Left ventricle myocardium inferior (tissue), 1 donor: ENCODE data around the gene TMEM95. TPM values are rescaled to one million over a fixed set of nuclear protein-coding genes. Genes with fewer than 3 reads are reported as not detected.

Experiments used
- DNase-seq: peaks from one replicate; pipeline ENCODE4 v3.0.0-alpha.2; 2020
- H3K27ac ChIP-seq: fragments of 200-600 bp; replicated peaks from 2 replicates; pipeline ENCODE4 v1.8.0; 2021
- H3K27me3 ChIP-seq: fragments of 200-600 bp; 2 replicates; pipeline ENCODE4 v1.8.0; 2021; ENCODE audit warnings: low read depth
- H3K36me3 ChIP-seq: fragments of 200-600 bp; 2 replicates; pipeline ENCODE4 v1.8.0; 2021
- H3K4me1 ChIP-seq: fragments of 200-600 bp; 2 replicates; pipeline ENCODE4 v1.8.0; 2021
- H3K4me3 ChIP-seq: fragments of 200-600 bp; 2 replicates; pipeline ENCODE4 v1.8.0; 2021; ENCODE audit warnings: mild to moderate bottlenecking, moderate library complexity
- H3K9me3 ChIP-seq: fragments of 200-600 bp; replicated peaks from 2 replicates; pipeline ENCODE4 v1.8.0; 2021
- intact Hi-C: fragments of 100-400 bp; cut with micrococcal nuclease; formaldehyde crosslinking; loops from one replicate; pipeline ENCODE4 v1.11.0; 2022
- total RNA-seq: library from RNA; stranded (reverse); fragmentation: NEBNext Ultra II Directional; extraction: Animal tissue kit (Norgen Biotek cat#: 25700); gene quantifications from one replicate; pipeline ENCODE4 v1.2.1, GENCODE V29; 2021
- TF ChIP-seq, protein P1 (sequence below): fragments of 200-600 bp; IDR thresholded peaks from 2 replicates; pipeline ENCODE4 v1.8.0; 2021; ENCODE audit warnings: antibody characterized with exemption, mild to moderate bottlenecking, borderline replicate concordance
- donor health status: DM: no; HTN: yes; CAD: no; lungs with severe emphysema.

TMEM95 gene
- total RNA-seq, 1 donor from 2014 or later = not detected

DNA sequence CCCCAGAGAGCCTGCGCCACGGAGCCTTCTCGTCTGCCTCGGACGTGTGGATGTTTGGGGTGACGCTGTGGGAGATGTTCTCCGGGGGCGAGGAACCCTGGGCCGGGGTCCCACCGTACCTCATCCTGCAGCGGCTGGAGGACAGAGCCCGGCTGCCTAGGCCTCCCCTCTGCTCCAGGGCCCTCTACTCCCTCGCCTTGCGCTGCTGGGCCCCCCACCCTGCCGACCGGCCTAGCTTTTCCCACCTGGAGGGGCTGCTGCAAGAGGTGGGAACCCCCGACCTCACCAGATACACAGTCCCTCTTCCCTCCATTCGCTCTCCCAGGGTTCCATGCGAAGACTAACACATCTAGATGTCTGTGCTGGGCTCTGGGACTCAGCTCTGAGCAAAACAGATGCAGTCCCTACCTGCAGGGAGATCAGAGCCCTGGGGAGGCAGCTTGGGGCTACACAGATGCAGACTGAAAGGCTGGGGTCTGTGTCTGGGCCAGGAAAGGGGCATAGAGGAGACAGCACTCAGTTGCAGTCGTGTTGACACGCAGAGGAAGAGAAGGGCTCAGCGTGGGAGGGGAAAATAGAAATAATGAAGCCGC lies 29.6 kb downstream of the TMEM95 start:
- Histone ChIP-seq H3K4me3 (peak overlapping the region; percentile 64), H3K27ac (no peak overlapping the region), H3K9me3 (no peaks in the 10 kb centered on the region), H3K27me3 (peaks cover 18% of the 10 kb centered on the region), H3K36me3 (peaks cover 17% of the 10 kb centered on the region), H3K4me1 (peaks cover 35% of the 10 kb centered on the region)
- no peak for DNase-seq
- intact Hi-C loops = no loop called here
- TF ChIP-seq, protein P1, sequence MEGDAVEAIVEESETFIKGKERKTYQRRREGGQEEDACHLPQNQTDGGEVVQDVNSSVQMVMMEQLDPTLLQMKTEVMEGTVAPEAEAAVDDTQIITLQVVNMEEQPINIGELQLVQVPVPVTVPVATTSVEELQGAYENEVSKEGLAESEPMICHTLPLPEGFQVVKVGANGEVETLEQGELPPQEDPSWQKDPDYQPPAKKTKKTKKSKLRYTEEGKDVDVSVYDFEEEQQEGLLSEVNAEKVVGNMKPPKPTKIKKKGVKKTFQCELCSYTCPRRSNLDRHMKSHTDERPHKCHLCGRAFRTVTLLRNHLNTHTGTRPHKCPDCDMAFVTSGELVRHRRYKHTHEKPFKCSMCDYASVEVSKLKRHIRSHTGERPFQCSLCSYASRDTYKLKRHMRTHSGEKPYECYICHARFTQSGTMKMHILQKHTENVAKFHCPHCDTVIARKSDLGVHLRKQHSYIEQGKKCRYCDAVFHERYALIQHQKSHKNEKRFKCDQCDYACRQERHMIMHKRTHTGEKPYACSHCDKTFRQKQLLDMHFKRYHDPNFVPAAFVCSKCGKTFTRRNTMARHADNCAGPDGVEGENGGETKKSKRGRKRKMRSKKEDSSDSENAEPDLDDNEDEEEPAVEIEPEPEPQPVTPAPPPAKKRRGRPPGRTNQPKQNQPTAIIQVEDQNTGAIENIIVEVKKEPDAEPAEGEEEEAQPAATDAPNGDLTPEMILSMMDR = no peak

DNA sequence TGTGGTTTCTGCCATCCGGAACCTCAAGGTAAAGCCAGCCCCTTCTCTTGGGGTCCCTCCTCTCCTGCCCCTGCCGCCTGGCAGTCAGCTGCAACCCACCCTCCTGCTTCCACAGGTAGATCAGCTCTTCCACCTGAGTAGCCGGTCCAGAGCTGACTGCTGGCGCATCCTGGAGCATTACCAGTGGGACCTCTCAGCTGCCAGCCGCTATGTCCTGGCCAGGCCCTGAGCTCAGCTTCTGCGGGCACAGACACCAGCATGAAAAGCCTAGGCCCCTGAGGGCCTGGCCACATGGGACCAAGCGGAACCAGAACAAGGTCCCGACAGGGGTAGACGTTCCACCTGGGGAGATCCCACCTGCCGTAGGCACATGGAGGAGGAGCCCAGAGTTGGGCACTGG lies 33.9 kb downstream of the TMEM95 start:
- no peak for DNase-seq
- Histone ChIP-seq H3K4me3 (no peak overlapping the region), H3K9me3 (no peaks in the 10 kb centered on the region), H3K27ac (no peak overlapping the region), H3K4me1 (peaks cover 34% of the 10 kb centered on the region), H3K36me3 (peaks cover 42% of the 10 kb centered on the region), H3K27me3 (no peaks in the 10 kb centered on the region)
- TF ChIP-seq, protein P1 = no peak
- intact Hi-C loops = no loop called here

DNA sequence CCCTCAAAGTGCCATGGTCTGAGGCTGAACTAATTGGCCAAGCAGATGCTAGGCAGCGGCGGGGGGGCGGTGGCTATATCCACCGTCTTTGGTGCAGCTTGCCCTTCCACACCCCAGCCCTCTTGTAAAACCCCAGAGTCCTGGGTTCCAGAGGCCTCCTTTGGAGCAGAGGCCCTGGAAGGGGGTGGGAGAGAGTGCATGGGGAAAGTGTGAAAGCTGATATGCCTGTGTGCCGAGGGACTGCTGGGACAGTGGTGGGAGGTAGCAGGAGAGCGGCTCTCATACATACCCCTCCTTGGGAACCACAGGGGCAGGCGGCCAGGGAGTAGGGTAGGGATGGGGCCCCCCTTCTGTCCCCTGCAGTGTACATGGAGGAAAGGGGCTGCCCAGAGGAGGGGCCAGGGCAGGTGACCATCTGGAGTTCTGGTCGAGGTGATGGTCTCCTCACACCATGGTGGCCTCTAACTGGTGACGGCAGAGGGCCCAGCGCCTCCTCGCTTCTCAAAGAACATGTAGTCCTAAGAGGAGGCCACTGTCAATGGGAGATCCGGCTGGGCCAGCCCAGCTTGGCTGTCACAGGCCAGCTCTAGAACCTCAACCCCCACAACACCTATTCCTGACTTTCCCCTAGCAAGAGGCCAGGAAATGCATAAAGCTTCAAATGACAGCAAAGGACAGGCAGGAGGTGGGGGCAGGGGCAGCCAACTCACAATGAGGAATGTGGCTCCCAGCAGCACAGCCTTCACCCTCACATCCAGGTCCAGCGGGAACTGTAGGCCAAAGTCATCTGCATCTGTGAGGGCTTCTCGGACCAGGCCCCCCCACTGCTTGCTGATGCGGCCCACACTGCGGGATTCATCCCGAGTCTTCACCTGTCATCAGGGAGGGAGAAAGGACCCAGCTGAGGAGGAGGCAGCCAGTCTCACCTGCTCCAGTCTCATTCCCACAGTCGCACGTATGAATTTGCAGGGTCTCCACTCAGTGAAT lies 35.3 kb downstream of the TMEM95 start:
- peaks cover 41% of the 10 kb centered on the region for H3K4me1 ChIP-seq
- no peak overlapping the region for H3K27ac ChIP-seq
- TF ChIP-seq, protein P1 = no peak
- no peaks in the 10 kb centered on the region for H3K27me3 ChIP-seq
- H3K4me3 ChIP-seq = no peak overlapping the region
- no peak for DNase-seq
- intact Hi-C loops = no loop called here
- no peaks in the 10 kb centered on the region for H3K9me3 ChIP-seq
- H3K36me3 ChIP-seq = peaks cover 42% of the 10 kb centered on the region

DNA sequence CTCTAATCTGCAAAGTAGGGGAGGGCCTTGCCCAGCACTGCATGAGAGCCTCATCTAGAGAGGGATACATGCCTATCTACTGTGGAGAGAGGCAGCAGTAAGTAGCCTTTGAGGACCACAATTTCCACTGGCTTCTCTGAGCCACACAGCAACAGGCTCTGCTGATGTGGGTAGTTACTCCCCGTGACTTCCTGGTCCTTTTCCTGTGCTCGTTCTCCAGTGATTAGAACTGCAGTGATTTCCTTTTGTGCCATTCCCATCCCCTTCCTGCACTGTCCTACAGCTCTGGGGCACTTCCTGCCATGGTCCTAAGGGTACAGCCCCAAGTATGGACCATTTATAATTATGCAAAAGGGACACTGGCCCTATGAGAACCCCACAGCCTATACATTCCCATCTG lies 36.4 kb downstream of the TMEM95 start:
- H3K9me3 ChIP-seq = no peaks in the 10 kb centered on the region
- H3K27me3 ChIP-seq = no peaks in the 10 kb centered on the region
- H3K27ac ChIP-seq = peak overlapping the region; percentile 44
- peaks cover 43% of the 10 kb centered on the region for H3K4me1 ChIP-seq
- TF ChIP-seq, protein P1 = no peak
- H3K4me3 ChIP-seq = no peak overlapping the region
- intact Hi-C loops = no loop called here
- H3K36me3 ChIP-seq = peaks cover 42% of the 10 kb centered on the region
- no peak for DNase-seq

DNA sequence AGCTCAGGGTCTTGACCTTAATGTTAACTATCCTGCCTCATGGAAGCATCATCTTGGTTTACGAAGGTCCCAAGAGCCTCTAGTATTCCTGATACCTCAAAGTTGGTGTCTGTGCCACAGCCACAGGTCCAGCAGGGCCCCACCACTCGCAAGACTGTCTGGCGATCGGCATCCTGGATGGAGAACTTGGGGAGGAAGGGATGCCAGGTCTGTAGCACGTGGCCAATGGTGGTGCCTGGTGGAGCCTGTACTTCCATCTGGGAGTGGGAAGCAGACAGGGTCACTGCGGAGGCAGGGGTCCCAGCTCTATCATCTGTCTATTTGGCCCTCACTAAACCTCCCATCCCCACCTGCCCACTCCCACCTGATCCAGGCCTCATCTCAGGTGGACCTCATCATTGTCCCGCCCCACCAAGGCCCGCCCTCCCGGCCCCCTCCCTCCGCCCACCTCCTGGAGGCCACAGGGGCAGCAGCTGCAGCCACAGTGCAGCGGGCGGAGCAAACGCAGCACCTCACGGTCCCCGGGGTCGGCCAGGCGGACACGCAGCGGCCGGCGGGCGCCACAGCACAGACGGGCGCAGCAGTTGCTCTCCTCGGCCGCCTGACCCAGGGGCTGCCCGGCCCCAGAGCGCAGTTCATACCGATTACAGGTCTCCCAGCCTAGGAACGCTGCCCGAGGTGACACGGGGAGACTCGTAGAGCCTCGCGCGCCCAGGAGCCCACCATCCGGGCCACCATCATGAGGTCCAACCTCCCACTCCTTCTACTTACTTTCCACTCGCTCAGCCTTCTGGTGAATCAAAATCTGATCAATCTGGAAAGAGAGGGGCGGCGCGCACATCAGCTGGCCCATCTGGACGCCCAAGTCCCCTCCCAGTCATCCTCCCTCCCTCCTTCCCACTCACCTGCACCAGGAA lies 38.0 kb downstream of the TMEM95 start:
- DNase-seq = no peak
- H3K9me3 ChIP-seq = no peaks in the 10 kb centered on the region
- no peaks in the 10 kb centered on the region for H3K27me3 ChIP-seq
- H3K36me3 ChIP-seq = peaks cover 42% of the 10 kb centered on the region
- TF ChIP-seq, protein P1 = no peak
- peak overlapping the region; percentile 96 for H3K27ac ChIP-seq
- intact Hi-C loops = no loop called here
- H3K4me1 ChIP-seq = peaks cover 43% of the 10 kb centered on the region
- peak overlapping the region; percentile 80 for H3K4me3 ChIP-seq
